Erythroblast (primary cell): ENCODE measurements around the gene NPFF.

Source experiments
- GATA1 ChIP-seq: IDR thresholded peaks from 2 replicates; pipeline ENCODE4 v1.6.1; 2011; ENCODE audit warnings: low read depth, mild to moderate bottlenecking, control low read depth, low read length, moderate library complexity
- POLR2A ChIP-seq: IDR thresholded peaks from 2 replicates; pipeline ENCODE4 v1.6.1; 2011; ENCODE audit warnings: mild to moderate bottlenecking, low read length

DNA sequence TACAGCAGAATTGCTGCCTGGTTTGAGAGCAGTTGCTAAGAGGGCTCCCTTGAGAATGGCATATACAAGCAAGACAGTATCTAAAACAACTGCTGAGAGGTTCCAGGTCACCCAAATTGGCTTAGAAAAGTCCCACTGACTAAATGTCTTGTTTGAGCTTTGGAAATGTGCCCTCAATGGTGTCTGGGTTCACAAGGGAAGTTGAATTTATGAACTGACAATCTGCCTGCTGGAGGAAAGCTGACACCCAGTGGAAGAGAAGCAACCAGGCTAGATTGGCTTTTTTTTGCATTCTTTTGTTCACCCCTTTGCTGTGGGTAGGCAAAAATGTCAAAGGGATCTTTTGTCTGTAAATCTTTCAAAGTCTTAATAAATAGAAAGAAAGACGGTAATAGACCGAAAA lies 44.6 kb upstream of the NPFF start:
- TF ChIP-seq POLR2A (no peak), GATA1 (no peak)
